ENCODE data around the gene FNDC5. TPM values are rescaled to one million over a fixed set of nuclear protein-coding genes. Genes with fewer than 3 reads are reported as not detected.

FNDC5 gene
- total RNA-seq, 1 donor from 2014 or later = 2.0 TPM

- Mint-ChIP-seq H3K27me3 (ENCODE audit: unreplicated experiment) (no peaks in the 10 kb centered on the region), H3K9me3 (ENCODE audit: unreplicated experiment) (no peaks in the 10 kb centered on the region), H3K4me3 (ENCODE audit: unreplicated experiment) (no peak overlapping the region), H3K4me1 (ENCODE audit: unreplicated experiment) (no peaks in the 10 kb centered on the region), H3K27ac (ENCODE audit: unreplicated experiment) (no peak overlapping the region), H3K36me3 (ENCODE audit: unreplicated experiment) (peaks cover 49% of the 10 kb centered on the region)
- no peak for TF ChIP-seq CTCF (IDR thresholded peaks at IDR 0.05)
- peak; percentile 51 for DNase-seq (ENCODE audit: extremely low spot score, unreplicated experiment)
Measured at GRCh38 chr1:32858791-32859190, 11.9 kb downstream of the FNDC5 start.

GRCh38 chr1:32858136-32858535, 12.6 kb downstream of the FNDC5 start:
- Mint-ChIP-seq H3K9me3 (ENCODE audit: unreplicated experiment) (no peaks in the 10 kb centered on the region), H3K27me3 (ENCODE audit: unreplicated experiment) (no peaks in the 10 kb centered on the region), H3K27ac (ENCODE audit: unreplicated experiment) (no peak overlapping the region), H3K4me1 (ENCODE audit: unreplicated experiment) (no peaks in the 10 kb centered on the region), H3K36me3 (ENCODE audit: unreplicated experiment) (peaks cover 52% of the 10 kb centered on the region), H3K4me3 (ENCODE audit: unreplicated experiment) (no peak overlapping the region)
- no peak for TF ChIP-seq CTCF (IDR thresholded peaks at IDR 0.05)
- DNase-seq (ENCODE audit: extremely low spot score, unreplicated experiment) = no peak

GRCh38 chr1:32855861-32856617, 14.7 kb downstream of the FNDC5 start:
- no peak overlapping the region for H3K27ac Mint-ChIP-seq (ENCODE audit: unreplicated experiment)
- H3K4me1 Mint-ChIP-seq (ENCODE audit: unreplicated experiment) = no peaks in the 10 kb centered on the region

DNA sequence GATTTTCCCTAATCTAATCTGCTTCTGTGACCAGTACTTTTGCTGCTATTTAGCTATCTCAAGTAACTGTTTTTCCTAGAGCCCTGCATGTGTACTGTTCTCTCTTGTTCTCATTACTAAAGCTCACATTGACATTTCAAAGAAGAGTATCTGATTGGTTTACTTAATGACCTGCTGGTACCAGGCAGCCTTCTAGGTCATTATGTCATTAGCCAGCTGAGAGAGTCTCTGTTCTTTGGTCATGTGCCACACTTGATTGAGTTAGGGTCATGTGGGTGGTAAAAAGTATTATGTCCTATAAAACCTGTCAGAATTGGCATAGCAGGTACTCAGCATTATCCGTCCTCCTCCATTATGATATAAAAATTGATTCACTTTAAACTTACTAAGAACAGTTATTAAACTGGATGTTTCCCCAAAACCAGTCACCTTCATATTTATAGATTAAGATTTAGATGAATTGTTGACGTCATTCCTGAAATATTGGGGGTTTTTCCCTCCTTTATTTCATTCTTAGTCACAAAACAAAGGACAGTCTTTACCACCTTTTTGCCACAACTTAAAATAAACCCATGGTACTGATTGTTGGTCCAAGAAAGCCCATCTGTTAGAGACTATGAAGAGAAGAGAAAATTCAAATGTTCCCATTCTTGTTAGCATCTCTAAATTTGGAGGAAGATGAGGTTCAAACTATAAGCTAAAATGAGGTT, 22.2 kb downstream of the FNDC5 start:
- H3K27ac Mint-ChIP-seq (ENCODE audit: unreplicated experiment) = no peak overlapping the region
- H3K9me3 Mint-ChIP-seq (ENCODE audit: unreplicated experiment) = no peaks in the 10 kb centered on the region
- no peaks in the 10 kb centered on the region for H3K4me1 Mint-ChIP-seq (ENCODE audit: unreplicated experiment)
- H3K4me3 Mint-ChIP-seq (ENCODE audit: unreplicated experiment) = no peak overlapping the region
- no peaks in the 10 kb centered on the region for H3K27me3 Mint-ChIP-seq (ENCODE audit: unreplicated experiment)
- no peak for DNase-seq (ENCODE audit: extremely low spot score, unreplicated experiment)
- TF ChIP-seq CTCF (IDR thresholded peaks at IDR 0.05) = no peak
- peaks cover 30% of the 10 kb centered on the region for H3K36me3 Mint-ChIP-seq (ENCODE audit: unreplicated experiment)

More at GRCh38 chr1:32855861-32856617, 14.7 kb downstream of the FNDC5 start:
- Mint-ChIP-seq H3K4me3 (ENCODE audit: unreplicated experiment) (no peak overlapping the region), H3K27me3 (ENCODE audit: unreplicated experiment) (no peaks in the 10 kb centered on the region), H3K36me3 (ENCODE audit: unreplicated experiment) (peaks cover 46% of the 10 kb centered on the region), H3K9me3 (ENCODE audit: unreplicated experiment) (no peaks in the 10 kb centered on the region)
- TF ChIP-seq CTCF (IDR thresholded peaks at IDR 0.05) = no peak
- peak; percentile 34 for DNase-seq (ENCODE audit: extremely low spot score, unreplicated experiment)

DNA sequence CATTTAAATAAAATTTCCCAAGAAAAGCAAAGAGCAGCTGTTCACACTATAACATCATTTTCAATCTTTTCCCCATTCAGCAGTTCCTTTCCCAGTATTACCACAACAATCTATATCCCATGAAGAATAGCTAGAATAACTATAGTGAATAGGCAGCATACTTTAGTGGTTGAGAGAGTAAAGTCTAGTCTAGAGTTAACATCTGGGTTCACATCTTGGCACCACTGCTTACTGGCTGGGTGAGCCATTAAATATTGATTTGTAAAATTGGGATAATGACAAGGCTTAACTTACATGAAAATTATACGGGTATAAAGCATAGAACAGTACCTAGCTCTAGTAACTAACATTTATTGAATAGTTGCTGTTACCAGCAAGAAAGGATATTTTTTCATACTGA, 38.8 kb downstream of the FNDC5 start:
- H3K4me1 Mint-ChIP-seq (ENCODE audit: unreplicated experiment) = no peaks in the 10 kb centered on the region
- no peaks in the 10 kb centered on the region for H3K27me3 Mint-ChIP-seq (ENCODE audit: unreplicated experiment)
- DNase-seq (ENCODE audit: extremely low spot score, unreplicated experiment) = no peak
- peaks cover 44% of the 10 kb centered on the region for H3K36me3 Mint-ChIP-seq (ENCODE audit: unreplicated experiment)
- no peak for TF ChIP-seq CTCF (IDR thresholded peaks at IDR 0.05)
- no peak overlapping the region for H3K4me3 Mint-ChIP-seq (ENCODE audit: unreplicated experiment)
- no peaks in the 10 kb centered on the region for H3K9me3 Mint-ChIP-seq (ENCODE audit: unreplicated experiment)
- no peak overlapping the region for H3K27ac Mint-ChIP-seq (ENCODE audit: unreplicated experiment)

Measured in osteocyte (in vitro differentiated cells).